Progenitor cell of endocrine pancreas (in vitro differentiated cells): ENCODE results near the gene HPGD. TPM values are rescaled to one million over a fixed set of nuclear protein-coding genes. Genes with fewer than 3 reads are reported as not detected.

Source experiments
- DNase-seq: peaks from one replicate; pipeline ENCODE4 v3.0.0; 2021; ENCODE audit warnings: low spot score; ENCODE audit not compliant: unreplicated experiment
- H3K27ac Mint-ChIP-seq: 2 replicates; pipeline ENCODE4 v1.8.0; 2021; ENCODE audit warnings: mild to moderate bottlenecking, moderate library complexity, mixed read lengths
- H3K27me3 Mint-ChIP-seq: 2 replicates; pipeline ENCODE4 v1.8.0; 2021; ENCODE audit warnings: mixed read lengths
- H3K36me3 Mint-ChIP-seq: 2 replicates; pipeline ENCODE4 v1.8.0; 2022; ENCODE audit warnings: mixed read lengths; ENCODE audit not compliant: insufficient read depth
- H3K4me1 Mint-ChIP-seq: 2 replicates; pipeline ENCODE4 v1.8.0; 2021; ENCODE audit warnings: low read depth, mixed read lengths
- H3K4me3 Mint-ChIP-seq: 2 replicates; pipeline ENCODE4 v1.8.0; 2021; ENCODE audit warnings: low read depth, mild to moderate bottlenecking, moderate library complexity, mixed read lengths
- H3K9me3 Mint-ChIP-seq: 2 replicates; pipeline ENCODE4 v1.8.0; 2021; ENCODE audit warnings: low read depth, mixed read lengths
- CTCF ChIP-seq: fragments of 200-600 bp; sonication (generic); IDR thresholded peaks from one replicate; pipeline ENCODE4 v1.5.0; 2021; ENCODE audit warnings: antibody characterized with exemption, mild to moderate bottlenecking; ENCODE audit not compliant: unreplicated experiment
- total RNA-seq: library from RNA; stranded (reverse); gene quantifications from 2 replicates; pipeline ENCODE4 v1.2.1, GENCODE V29; 2021

The HPGD gene
- total RNA-seq, 1 donor from 2014 or later = 2.0 TPM

- Mint-ChIP-seq H3K27me3 (no peaks in the 10 kb centered on the region), H3K36me3 (no peaks in the 10 kb centered on the region), H3K9me3 (no peaks in the 10 kb centered on the region), H3K4me3 (no peak overlapping the region), H3K27ac (no peak overlapping the region), H3K4me1 (no peaks in the 10 kb centered on the region)
- no peak for DNase-seq
- no peak for TF ChIP-seq CTCF
Measured at GRCh38 chr4:174505892-174506291, 16.4 kb downstream of the HPGD start.

GRCh38 chr4:174505007-174505406 is 17.3 kb downstream of the HPGD start:
- DNase-seq = no peak
- no peaks in the 10 kb centered on the region for H3K9me3 Mint-ChIP-seq
- no peak for TF ChIP-seq CTCF
- H3K4me3 Mint-ChIP-seq = no peak overlapping the region
- no peaks in the 10 kb centered on the region for H3K4me1 Mint-ChIP-seq
- no peak overlapping the region for H3K27ac Mint-ChIP-seq
- H3K27me3 Mint-ChIP-seq = no peaks in the 10 kb centered on the region
- H3K36me3 Mint-ChIP-seq = no peaks in the 10 kb centered on the region

- no peaks in the 10 kb centered on the region for H3K9me3 Mint-ChIP-seq
- no peak for DNase-seq
- H3K4me3 Mint-ChIP-seq = no peak overlapping the region
- H3K4me1 Mint-ChIP-seq = no peaks in the 10 kb centered on the region
- no peak overlapping the region for H3K27ac Mint-ChIP-seq
- no peaks in the 10 kb centered on the region for H3K27me3 Mint-ChIP-seq
- no peak for TF ChIP-seq CTCF
- H3K36me3 Mint-ChIP-seq = no peaks in the 10 kb centered on the region
Measured at GRCh38 chr4:174503079-174503715, 19.1 kb downstream of the HPGD start.

- H3K36me3 Mint-ChIP-seq = no peaks in the 10 kb centered on the region
- no peak for DNase-seq
- peaks cover 19% of the 10 kb centered on the region for H3K4me1 Mint-ChIP-seq
- no peak overlapping the region for H3K4me3 Mint-ChIP-seq
- H3K27ac Mint-ChIP-seq = no peak overlapping the region
- H3K27me3 Mint-ChIP-seq = no peaks in the 10 kb centered on the region
- no peaks in the 10 kb centered on the region for H3K9me3 Mint-ChIP-seq
- no peak for TF ChIP-seq CTCF
Measured at GRCh38 chr4:174496631-174497432, 25.5 kb downstream of the HPGD start.

GRCh38 chr4:174495626-174496025 is 26.7 kb downstream of the HPGD start:
- no peak for DNase-seq
- H3K4me3 Mint-ChIP-seq = no peak overlapping the region
- H3K4me1 Mint-ChIP-seq = peaks cover 19% of the 10 kb centered on the region
- TF ChIP-seq CTCF = no peak
- no peaks in the 10 kb centered on the region for H3K36me3 Mint-ChIP-seq
- H3K9me3 Mint-ChIP-seq = no peaks in the 10 kb centered on the region
- H3K27me3 Mint-ChIP-seq = no peaks in the 10 kb centered on the region
- H3K27ac Mint-ChIP-seq = no peak overlapping the region
